ENCODE data around the gene WDR27.
"Not testable (repeated sequence)": the region's sequence is repeated elsewhere in the genome, so short reads cannot be mapped to it uniquely, and the experiment has no call there.

The WDR27 gene

GRCh38 chr6:169439710-169440109 is 262.1 kb downstream of the WDR27 start:
- no peak for TF ChIP-seq EZH2 (IDR thresholded peaks at IDR 0.05; ENCODE audit: borderline replicate concordance, low read length)
- TF ChIP-seq, protein P1, sequence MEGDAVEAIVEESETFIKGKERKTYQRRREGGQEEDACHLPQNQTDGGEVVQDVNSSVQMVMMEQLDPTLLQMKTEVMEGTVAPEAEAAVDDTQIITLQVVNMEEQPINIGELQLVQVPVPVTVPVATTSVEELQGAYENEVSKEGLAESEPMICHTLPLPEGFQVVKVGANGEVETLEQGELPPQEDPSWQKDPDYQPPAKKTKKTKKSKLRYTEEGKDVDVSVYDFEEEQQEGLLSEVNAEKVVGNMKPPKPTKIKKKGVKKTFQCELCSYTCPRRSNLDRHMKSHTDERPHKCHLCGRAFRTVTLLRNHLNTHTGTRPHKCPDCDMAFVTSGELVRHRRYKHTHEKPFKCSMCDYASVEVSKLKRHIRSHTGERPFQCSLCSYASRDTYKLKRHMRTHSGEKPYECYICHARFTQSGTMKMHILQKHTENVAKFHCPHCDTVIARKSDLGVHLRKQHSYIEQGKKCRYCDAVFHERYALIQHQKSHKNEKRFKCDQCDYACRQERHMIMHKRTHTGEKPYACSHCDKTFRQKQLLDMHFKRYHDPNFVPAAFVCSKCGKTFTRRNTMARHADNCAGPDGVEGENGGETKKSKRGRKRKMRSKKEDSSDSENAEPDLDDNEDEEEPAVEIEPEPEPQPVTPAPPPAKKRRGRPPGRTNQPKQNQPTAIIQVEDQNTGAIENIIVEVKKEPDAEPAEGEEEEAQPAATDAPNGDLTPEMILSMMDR (IDR thresholded peaks at IDR 0.05; ENCODE audit: low read length), result no peak
- Histone ChIP-seq H3K9ac (ENCODE audit: low read length) (no peak overlapping the region), H3K9me3 (ENCODE audit: low read length) (no peaks in the 10 kb centered on the region)

DNA sequence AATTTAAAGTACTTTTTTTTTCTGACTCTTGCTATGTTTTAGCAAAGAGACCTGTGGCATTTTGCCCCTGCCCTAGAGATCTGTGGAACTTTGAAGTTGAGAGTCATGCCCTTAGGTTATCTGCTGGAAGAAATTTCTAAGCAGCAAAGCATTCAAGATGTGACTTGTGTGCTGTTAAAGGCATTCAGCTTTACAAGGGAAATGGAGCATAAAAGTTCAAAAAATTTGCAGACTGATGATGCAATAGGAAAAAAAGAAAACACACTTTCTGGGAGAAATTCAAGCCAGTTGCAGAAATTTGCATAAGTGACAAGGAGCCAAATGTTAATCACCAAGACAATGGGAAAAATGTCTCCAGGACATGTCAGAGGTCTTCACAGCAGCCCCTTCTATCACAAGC is 267.3 kb downstream of the WDR27 start:
- H3K27me3 ChIP-seq (ENCODE audit: insufficient read depth, low read length); H3K4me3 ChIP-seq (ENCODE audit: low read depth, low read length, poor library complexity, severe bottlenecking); H3K9ac ChIP-seq (ENCODE audit: low read length); H3K27ac ChIP-seq (ENCODE audit: low read depth, low read length, poor library complexity, severe bottlenecking); H4K20me1 ChIP-seq (ENCODE audit: insufficient read depth, low read length); H2AFZ ChIP-seq (ENCODE audit: low read length); H3K4me2 ChIP-seq (ENCODE audit: low read length); H3F3A ChIP-seq (ENCODE audit: insufficient read depth, low read length); H3K36me3 ChIP-seq (ENCODE audit: insufficient read depth, low read length); H3K4me1 ChIP-seq (ENCODE audit: insufficient read depth, low read length, severe bottlenecking); H3K9me2 ChIP-seq (ENCODE audit: low read depth, low read length); H3K79me2 ChIP-seq (ENCODE audit: insufficient read depth, low read length): not testable (repeated sequence)
- peaks cover 17% of the 10 kb centered on the region; the same call in 1 of the 2 replicates for H3K9me3 ChIP-seq (ENCODE audit: low read length)

More at GRCh38 chr6:169439710-169440109, 262.1 kb downstream of the WDR27 start:
- Histone ChIP-seq H3K36me3 (ENCODE audit: insufficient read depth, low read length) (no peaks in the 10 kb centered on the region), H3K4me1 (ENCODE audit: insufficient read depth, low read length, severe bottlenecking) (no peaks in the 10 kb centered on the region), H4K20me1 (ENCODE audit: insufficient read depth, low read length) (no peaks in the 10 kb centered on the region), H3K27ac (ENCODE audit: low read depth, low read length, poor library complexity, severe bottlenecking) (no peak overlapping the region), H3K79me2 (ENCODE audit: insufficient read depth, low read length) (no peaks in the 10 kb centered on the region), H2AFZ (ENCODE audit: low read length) (no peak overlapping the region), H3K4me3 (ENCODE audit: low read depth, low read length, poor library complexity, severe bottlenecking) (no peak overlapping the region), H3K27me3 (ENCODE audit: insufficient read depth, low read length) (no peaks in the 10 kb centered on the region), H3K9me2 (ENCODE audit: low read depth, low read length) (no peaks in the 10 kb centered on the region), H3K4me2 (ENCODE audit: low read length) (no peak overlapping the region), H3F3A (ENCODE audit: insufficient read depth, low read length) (no peaks in the 10 kb centered on the region)

- H3F3A ChIP-seq (ENCODE audit: insufficient read depth, low read length), result no peaks in the 10 kb centered on the region
- H3K9me3 ChIP-seq (ENCODE audit: low read length), result peaks cover 17% of the 10 kb centered on the region; the same call in 1 of the 2 replicates
These were observed 272.8 kb downstream of the WDR27 start for GRCh38 chr6:169429001-169429400.

GRCh38 chr6:169428532-169428931 is 273.3 kb downstream of the WDR27 start:
- Histone ChIP-seq H3F3A (ENCODE audit: insufficient read depth, low read length) (no peaks in the 10 kb centered on the region), H2AFZ (ENCODE audit: low read length) (no peak overlapping the region), H3K4me1 (ENCODE audit: insufficient read depth, low read length, severe bottlenecking) (no peaks in the 10 kb centered on the region), H3K27ac (ENCODE audit: low read depth, low read length, poor library complexity, severe bottlenecking) (no peak overlapping the region), H3K4me3 (ENCODE audit: low read depth, low read length, poor library complexity, severe bottlenecking) (no peak overlapping the region), H4K20me1 (ENCODE audit: insufficient read depth, low read length) (no peaks in the 10 kb centered on the region), H3K36me3 (ENCODE audit: insufficient read depth, low read length) (no peaks in the 10 kb centered on the region), H3K9me2 (ENCODE audit: low read depth, low read length) (no peaks in the 10 kb centered on the region), H3K9ac (ENCODE audit: low read length) (no peak overlapping the region), H3K79me2 (ENCODE audit: insufficient read depth, low read length) (no peaks in the 10 kb centered on the region), H3K4me2 (ENCODE audit: low read length) (no peak overlapping the region), H3K9me3 (ENCODE audit: low read length) (peaks cover 17% of the 10 kb centered on the region; the same call in 1 of the 2 replicates), H3K27me3 (ENCODE audit: insufficient read depth, low read length) (no peaks in the 10 kb centered on the region)
- TF ChIP-seq EZH2 (IDR thresholded peaks at IDR 0.05; ENCODE audit: borderline replicate concordance, low read length), result no peak
- TF ChIP-seq, protein P1 (IDR thresholded peaks at IDR 0.05; ENCODE audit: low read length), result no peak

More at GRCh38 chr6:169429001-169429400, 272.8 kb downstream of the WDR27 start:
- H3K4me1 ChIP-seq (ENCODE audit: insufficient read depth, low read length, severe bottlenecking), result no peaks in the 10 kb centered on the region
- H3K4me2 ChIP-seq (ENCODE audit: low read length), result no peak overlapping the region
- no peak overlapping the region for H3K27ac ChIP-seq (ENCODE audit: low read depth, low read length, poor library complexity, severe bottlenecking)
- H3K9ac ChIP-seq (ENCODE audit: low read length), result no peak overlapping the region
- H3K27me3 ChIP-seq (ENCODE audit: insufficient read depth, low read length), result no peaks in the 10 kb centered on the region
- TF ChIP-seq, protein P1 (IDR thresholded peaks at IDR 0.05; ENCODE audit: low read length), result no peak
- no peak for TF ChIP-seq EZH2 (IDR thresholded peaks at IDR 0.05; ENCODE audit: borderline replicate concordance, low read length)
- no peaks in the 10 kb centered on the region for H3K36me3 ChIP-seq (ENCODE audit: insufficient read depth, low read length)
- no peaks in the 10 kb centered on the region for H4K20me1 ChIP-seq (ENCODE audit: insufficient read depth, low read length)
- no peak overlapping the region for H3K4me3 ChIP-seq (ENCODE audit: low read depth, low read length, poor library complexity, severe bottlenecking)
- no peak overlapping the region for H2AFZ ChIP-seq (ENCODE audit: low read length)
- no peaks in the 10 kb centered on the region for H3K9me2 ChIP-seq (ENCODE audit: low read depth, low read length)
- no peaks in the 10 kb centered on the region for H3K79me2 ChIP-seq (ENCODE audit: insufficient read depth, low read length)
